ENCODE data around the gene MXI1.

GRCh38 chr10:110317866-110318850, 110.8 kb downstream of the MXI1 start:
- TF ChIP-seq SP1 (CRISPR knock-in tag; conservative IDR thresholded peaks at IDR 0.05) (no peak), CTCF (IDR thresholded peaks at IDR 0.05) (no peak), JUN (CRISPR knock-in tag; IDR thresholded peaks at IDR 0.05) (no peak), AFF4 (CRISPR knock-in tag; IDR thresholded peaks at IDR 0.05; ENCODE audit: borderline replicate concordance) (no peak), NR2C2 (CRISPR knock-in tag; IDR thresholded peaks at IDR 0.05) (no peak), MYBL2 (CRISPR knock-in tag; IDR thresholded peaks at IDR 0.05) (no peak)
- TF ChIP-seq, protein P1, sequence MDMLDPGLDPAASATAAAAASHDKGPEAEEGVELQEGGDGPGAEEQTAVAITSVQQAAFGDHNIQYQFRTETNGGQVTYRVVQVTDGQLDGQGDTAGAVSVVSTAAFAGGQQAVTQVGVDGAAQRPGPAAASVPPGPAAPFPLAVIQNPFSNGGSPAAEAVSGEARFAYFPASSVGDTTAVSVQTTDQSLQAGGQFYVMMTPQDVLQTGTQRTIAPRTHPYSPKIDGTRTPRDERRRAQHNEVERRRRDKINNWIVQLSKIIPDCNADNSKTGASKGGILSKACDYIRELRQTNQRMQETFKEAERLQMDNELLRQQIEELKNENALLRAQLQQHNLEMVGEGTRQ (CRISPR knock-in tag; IDR thresholded peaks at IDR 0.05) = no peak

Measured in WTC11 (cell line).